Cardiac fibroblast (primary cell): ENCODE results near the gene GPATCH2.

Experiments used
- DNase-seq, 2 donors: peaks; one replicate each; pipeline versions ENCODE4 v3.0.0 to v3.0.0-alpha.2; 2010; ENCODE audit warnings: low read depth in 2 of 2
- H3K4me3 ChIP-seq, 2 donors: replicated peaks in 1 of 2; 1 replicate in 1 of 2; 2 replicates in 1 of 2; pipeline ENCODE4 v1.5.1; 2011; ENCODE audit warnings: low read depth in 2 of 2, low read length in 2 of 2, mild to moderate bottlenecking in 2 of 2, moderate library complexity in 1 of 2
- TF ChIP-seq, protein P1 (sequence below): IDR thresholded peaks from one replicate; pipeline ENCODE4 v1.5.1; 2011; ENCODE audit warnings: low read depth, mild to moderate bottlenecking, low read length, inconsistent platforms

The GPATCH2 gene

GRCh38 chr1:217482356-217483102, 148.4 kb downstream of the GPATCH2 start:
- H3K4me3 ChIP-seq: no peak overlapping the region
- TF ChIP-seq, protein P1, sequence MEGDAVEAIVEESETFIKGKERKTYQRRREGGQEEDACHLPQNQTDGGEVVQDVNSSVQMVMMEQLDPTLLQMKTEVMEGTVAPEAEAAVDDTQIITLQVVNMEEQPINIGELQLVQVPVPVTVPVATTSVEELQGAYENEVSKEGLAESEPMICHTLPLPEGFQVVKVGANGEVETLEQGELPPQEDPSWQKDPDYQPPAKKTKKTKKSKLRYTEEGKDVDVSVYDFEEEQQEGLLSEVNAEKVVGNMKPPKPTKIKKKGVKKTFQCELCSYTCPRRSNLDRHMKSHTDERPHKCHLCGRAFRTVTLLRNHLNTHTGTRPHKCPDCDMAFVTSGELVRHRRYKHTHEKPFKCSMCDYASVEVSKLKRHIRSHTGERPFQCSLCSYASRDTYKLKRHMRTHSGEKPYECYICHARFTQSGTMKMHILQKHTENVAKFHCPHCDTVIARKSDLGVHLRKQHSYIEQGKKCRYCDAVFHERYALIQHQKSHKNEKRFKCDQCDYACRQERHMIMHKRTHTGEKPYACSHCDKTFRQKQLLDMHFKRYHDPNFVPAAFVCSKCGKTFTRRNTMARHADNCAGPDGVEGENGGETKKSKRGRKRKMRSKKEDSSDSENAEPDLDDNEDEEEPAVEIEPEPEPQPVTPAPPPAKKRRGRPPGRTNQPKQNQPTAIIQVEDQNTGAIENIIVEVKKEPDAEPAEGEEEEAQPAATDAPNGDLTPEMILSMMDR: no peak
- peak; percentile 70 to 89 for DNase-seq

- TF ChIP-seq, protein P1: no peak
- no peak for DNase-seq
- H3K4me3 ChIP-seq: no peak overlapping the region
These were observed 152.4 kb downstream of the GPATCH2 start for GRCh38 chr1:217478450-217478849.

GRCh38 chr1:217472915-217473314, 158.0 kb downstream of the GPATCH2 start:
- no peak for DNase-seq
- no peak overlapping the region for H3K4me3 ChIP-seq
- TF ChIP-seq, protein P1: no peak

GRCh38 chr1:217471403-217471802, 159.5 kb downstream of the GPATCH2 start:
- DNase-seq: no peak
- TF ChIP-seq, protein P1: no peak

DNA sequence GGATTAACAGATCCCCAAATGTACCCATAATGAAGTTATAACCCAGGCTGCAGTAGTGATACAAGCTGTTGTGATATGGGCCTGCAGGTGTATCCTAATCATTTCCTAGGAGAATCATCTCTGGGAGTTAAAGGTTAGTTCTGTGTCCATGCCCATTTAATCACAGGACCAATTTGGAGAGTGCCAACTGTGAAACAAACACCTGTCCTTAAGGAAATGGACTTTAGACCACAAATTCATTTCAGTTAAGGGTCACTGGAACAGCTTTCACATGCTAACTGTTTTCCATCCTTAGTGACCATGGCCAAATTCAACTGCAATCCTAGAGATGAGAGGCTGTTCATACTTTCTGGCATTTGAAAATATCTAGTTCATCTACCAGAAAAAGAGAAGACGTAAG, 160.9 kb downstream of the GPATCH2 start:
- H3K4me3 ChIP-seq: no peak overlapping the region
- TF ChIP-seq, protein P1: no peak
- no peak for DNase-seq

More at GRCh38 chr1:217471403-217471802, 159.5 kb downstream of the GPATCH2 start:
- no peak overlapping the region for H3K4me3 ChIP-seq

DNA sequence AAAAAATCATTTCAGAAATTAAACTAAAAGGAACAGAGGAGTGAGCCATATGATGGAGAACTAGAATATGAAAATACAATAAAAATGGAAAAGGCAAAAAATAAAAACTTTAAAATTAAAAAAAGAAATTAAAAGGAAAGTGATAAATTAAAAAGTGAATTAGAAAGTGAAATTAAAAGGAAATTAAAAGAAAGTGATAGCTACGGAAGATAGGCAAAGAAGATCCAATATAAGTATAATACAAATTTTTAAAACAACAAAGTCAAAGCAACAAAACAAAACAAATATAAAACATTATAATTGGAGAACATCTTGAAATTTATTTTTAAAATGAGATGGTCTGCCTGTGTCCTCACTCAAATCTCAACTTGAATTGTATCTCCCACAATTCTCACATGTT, 165.8 kb downstream of the GPATCH2 start:
- DNase-seq: no peak
- TF ChIP-seq, protein P1: no peak
- H3K4me3 ChIP-seq: no peak overlapping the region

- DNase-seq: no peak
- TF ChIP-seq, protein P1: no peak
- no peak overlapping the region for H3K4me3 ChIP-seq
These were observed 168.2 kb downstream of the GPATCH2 start for GRCh38 chr1:217462666-217463065.
